Measurements from ENCODE around the gene IL10RA.

DNA sequence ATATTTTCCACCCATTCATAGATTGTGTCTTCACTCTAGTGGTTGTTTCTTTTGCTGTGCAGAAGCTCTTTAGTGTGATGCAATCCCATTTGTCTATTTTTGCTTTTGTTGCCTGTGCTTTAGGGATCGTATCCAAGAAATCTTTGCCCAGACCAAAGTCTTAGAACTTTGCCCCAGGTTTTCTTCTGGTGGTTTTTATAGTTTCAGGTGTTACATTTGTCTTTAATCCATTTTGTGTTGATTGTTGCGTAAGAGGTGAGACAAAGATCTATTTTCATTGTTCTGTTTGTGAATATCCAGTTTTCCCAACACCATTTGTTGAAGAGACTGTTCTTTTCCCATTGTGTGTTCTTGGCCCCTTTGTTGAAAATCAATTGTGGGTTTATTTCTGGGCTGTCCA lies 6.4 kb downstream of the IL10RA start:
- TF ChIP-seq POLR2A (IDR thresholded peaks at IDR 0.05) (no peak), EP300 (IDR thresholded peaks at IDR 0.05) (no peak), POLR2AphosphoS5 (IDR thresholded peaks at IDR 0.05) (no peak)
- TF ChIP-seq, protein P1, sequence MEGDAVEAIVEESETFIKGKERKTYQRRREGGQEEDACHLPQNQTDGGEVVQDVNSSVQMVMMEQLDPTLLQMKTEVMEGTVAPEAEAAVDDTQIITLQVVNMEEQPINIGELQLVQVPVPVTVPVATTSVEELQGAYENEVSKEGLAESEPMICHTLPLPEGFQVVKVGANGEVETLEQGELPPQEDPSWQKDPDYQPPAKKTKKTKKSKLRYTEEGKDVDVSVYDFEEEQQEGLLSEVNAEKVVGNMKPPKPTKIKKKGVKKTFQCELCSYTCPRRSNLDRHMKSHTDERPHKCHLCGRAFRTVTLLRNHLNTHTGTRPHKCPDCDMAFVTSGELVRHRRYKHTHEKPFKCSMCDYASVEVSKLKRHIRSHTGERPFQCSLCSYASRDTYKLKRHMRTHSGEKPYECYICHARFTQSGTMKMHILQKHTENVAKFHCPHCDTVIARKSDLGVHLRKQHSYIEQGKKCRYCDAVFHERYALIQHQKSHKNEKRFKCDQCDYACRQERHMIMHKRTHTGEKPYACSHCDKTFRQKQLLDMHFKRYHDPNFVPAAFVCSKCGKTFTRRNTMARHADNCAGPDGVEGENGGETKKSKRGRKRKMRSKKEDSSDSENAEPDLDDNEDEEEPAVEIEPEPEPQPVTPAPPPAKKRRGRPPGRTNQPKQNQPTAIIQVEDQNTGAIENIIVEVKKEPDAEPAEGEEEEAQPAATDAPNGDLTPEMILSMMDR (IDR thresholded peaks at IDR 0.05): no peak
